Endothelial cell of umbilical vein (primary cell): Measurements from ENCODE around the gene CLTB. TPM values are rescaled to one million over a fixed set of nuclear protein-coding genes. Genes with fewer than 3 reads are reported as not detected.

Experiments
- BruUV-seq: library from RNA; stranded (reverse); fragments of 400-500 nt; replicated peaks from 2 replicates; lab custom pipeline; 2021; lab: Mats Ljungman, UMichigan
- CTCF ChIA-PET: fragments of 300-600, 350-600 bp; sonication (Branson Sonifier 250); formaldehyde crosslinking; loops from one replicate; lab custom pipeline; 2021; ENCODE audit warnings: antibody characterized with exemption, inconsistent platforms; lab: Charles Lee
- POLR2A ChIA-PET: fragments of 300-600, 350-600 bp; sonication (Branson Sonifier 250); formaldehyde crosslinking; loops from one replicate; lab custom pipeline; 2021; ENCODE audit warnings: antibody characterized with exemption, inconsistent platforms; lab: Charles Lee
- DNase-seq: peaks from one replicate; pipeline ENCODE4 v3.0.0-alpha.2; 2011; ENCODE audit warnings: low read depth, low spot score
- FAIRE-seq: peaks from 2 replicates; lab custom pipeline; 2011; peaks lifted over from hg19 to GRCh38; lab: Jason Lieb, UNC
- H2AFZ ChIP-seq: 2 replicates; pipeline ENCODE4 v1.6.0; 2012; ENCODE audit warnings: low read depth, low read length, control low read depth, inconsistent platforms
- H3K27ac ChIP-seq: 2 replicates; pipeline ENCODE4 v1.5.1; 2011; ENCODE audit warnings: low read depth, mild to moderate bottlenecking, control low read depth, low read length, moderate library complexity; ENCODE audit not compliant: insufficient read depth
- H3K27me3 ChIP-seq, 2 experiments: 2 replicates each; pipeline versions ENCODE4 v1.6.0 to v1.6.1; 2011; ENCODE audit warnings: low read length in 2 of 2, mixed read lengths in 1 of 2; ENCODE audit not compliant: control insufficient read depth in 2 of 2, insufficient read depth in 2 of 2
- H3K36me3 ChIP-seq, 2 experiments: 2 replicates in 1 of 2; 3 replicates in 1 of 2; pipeline ENCODE4 v1.5.1; 2011; ENCODE audit warnings: low read length in 2 of 2, mild to moderate bottlenecking in 1 of 2, moderate library complexity in 1 of 2; ENCODE audit not compliant: control insufficient read depth in 2 of 2, insufficient read depth in 2 of 2; ENCODE audit errors: extremely low read depth in 1 of 2
- H3K4me1 ChIP-seq: 3 replicates; pipeline ENCODE4 v1.5.1; 2011; ENCODE audit warnings: mild to moderate bottlenecking, low read length; ENCODE audit not compliant: control insufficient read depth, insufficient read depth; ENCODE audit errors: extremely low read depth
- H3K4me2 ChIP-seq: 2 replicates; pipeline ENCODE4 v1.6.1; 2011; ENCODE audit warnings: low read length, control low read depth, mixed read lengths; ENCODE audit not compliant: insufficient read depth
- H3K4me3 ChIP-seq, 3 experiments: fragments of 200-600 bp in 1 of 3; sonication (generic), shearing (Covaris generic) in 1 of 3; replicated peaks in 1 of 3; 2 replicates each; pipeline ENCODE4 v1.5.1; 2011 to 2016; ENCODE audit warnings: control low read depth in 3 of 3, low read length in 3 of 3, mild to moderate bottlenecking in 2 of 3, inconsistent platforms in 1 of 3, low read depth in 1 of 3, moderate library complexity in 1 of 3; ENCODE audit not compliant: insufficient read depth in 1 of 3
- H3K79me2 ChIP-seq: 2 replicates; pipeline ENCODE4 v1.6.0; 2012; ENCODE audit warnings: low read length, inconsistent platforms; ENCODE audit not compliant: control insufficient read depth, insufficient read depth
- H3K9ac ChIP-seq: replicated peaks from 2 replicates; pipeline ENCODE3; 2011; ENCODE audit warnings: low read length, control low read depth; ENCODE audit not compliant: insufficient read depth; ENCODE audit errors: extremely low read depth
- H3K9me1 ChIP-seq: replicated peaks from 3 replicates; pipeline ENCODE4 v1.6.0; 2011; ENCODE audit warnings: mild to moderate bottlenecking, low read length; ENCODE audit not compliant: control insufficient read depth, insufficient read depth; ENCODE audit errors: extremely low read depth
- H3K9me3 ChIP-seq: replicated peaks from 2 replicates; pipeline ENCODE4 v1.5.1; 2012; ENCODE audit warnings: low read length, inconsistent platforms; ENCODE audit not compliant: control insufficient read depth, insufficient read depth
- H4K20me1 ChIP-seq: replicated peaks from 2 replicates; pipeline ENCODE3; 2011; ENCODE audit warnings: mild to moderate bottlenecking, low read length; ENCODE audit not compliant: control insufficient read depth, insufficient read depth; ENCODE audit errors: extremely low read depth
- FOS ChIP-seq: IDR thresholded peaks from 2 replicates; pipeline ENCODE4 v1.6.1; 2011; ENCODE audit warnings: mild to moderate bottlenecking, low read length, moderate library complexity, borderline replicate concordance; ENCODE audit not compliant: insufficient read depth
- GATA2 ChIP-seq: IDR thresholded peaks from 2 replicates; pipeline ENCODE4 v1.7.0; 2011; ENCODE audit warnings: low read depth, mild to moderate bottlenecking, moderate library complexity, mixed read lengths, low read length; ENCODE audit not compliant: insufficient read length, insufficient read depth
- MYC ChIP-seq: IDR thresholded peaks from one replicate; pipeline ENCODE4 v1.6.1; 2011; ENCODE audit warnings: mild to moderate bottlenecking, low read depth, low read length
- POLR2AphosphoS5 ChIP-seq: IDR thresholded peaks from 2 replicates; pipeline ENCODE4 v1.6.1; 2012; ENCODE audit warnings: low read depth, mild to moderate bottlenecking, control low read depth, low read length, moderate library complexity; ENCODE audit not compliant: insufficient read depth
- dilution Hi-C: fragments of 300-500 bp; cut with MboI; formaldehyde crosslinking; loops from one replicate; pipeline ENCODE4 v1.15.0; 2019; ENCODE audit warnings: low sequenced_read_pairs; ENCODE audit not compliant: extremely low pct_ligation_motif_present
- intact Hi-C: fragments of 100-400 bp; cut with micrococcal nuclease; formaldehyde crosslinking; loops from one replicate; pipeline ENCODE4 v1.10.0; 2022
- polyA plus RNA-seq, 4 experiments: library from polyadenylated mRNA; depleted of rRNA in 3 of 4; stranded (reverse) in 3 of 4; unstranded in 1 of 4; fragments of >200 nt; gene quantifications; 2 replicates each; pipeline versions ENCODE4 v1.2.1 to v1.2.3, GENCODE V29; 2011 to 2012; ENCODE audit warnings: missing spikeins in 1 of 4
- total RNA-seq: library from RNA; stranded (reverse); gene quantifications from 2 replicates; pipeline ENCODE4 v1.2.3, GENCODE V29; 2021
- TF ChIP-seq, protein P1 (sequence below), 2 donors: IDR thresholded peaks; 1 replicate in 1 of 2; 2 replicates in 1 of 2; pipeline ENCODE4 v1.5.1; 2011; ENCODE audit warnings: low read length in 2 of 2, mild to moderate bottlenecking in 2 of 2, moderate library complexity in 2 of 2, control low read depth in 1 of 2, inconsistent platforms in 1 of 2, low read depth in 1 of 2; ENCODE audit not compliant: insufficient read depth in 1 of 2; ENCODE audit errors: extremely low read depth in 1 of 2

The CLTB gene
- total and polyA plus RNA-seq, 2 donors (not counting 3 experiments of a cell fraction or from before 2014, with no cell fraction given) = 73.2 to 111 TPM

- H3K4me1 ChIP-seq = no peaks in the 10 kb centered on the region
- H3K36me3 ChIP-seq = peaks cover 20 to 43% of the 10 kb centered on the region in 2 experiments
- H3K79me2 ChIP-seq = peaks cover 22% of the 10 kb centered on the region
Measured at GRCh38 chr5:176350416-176350815, 65.9 kb downstream of the CLTB start.

More at GRCh38 chr5:176350416-176350815, 65.9 kb downstream of the CLTB start:
- FAIRE-seq (no peak), DNase-seq (no peak)
- ChIA-PET POLR2A (no interaction called here), CTCF (interaction anchor here (1.2 kb wide), 1 partner anchor 9 kb away, joined by 3 read pairs; no protein-coding TSS in a partner anchor)
- no peak overlapping the region for H2AFZ ChIP-seq
- H3K27me3 ChIP-seq = no peaks in the 10 kb centered on the region
- H3K4me3 ChIP-seq = no peak overlapping the region
- H3K4me2 ChIP-seq = no peak overlapping the region
- H3K9me1 ChIP-seq = no peaks in the 10 kb centered on the region
- H4K20me1 ChIP-seq = no peaks in the 10 kb centered on the region
- no peaks in the 10 kb centered on the region for H3K9me3 ChIP-seq
- no peak for TF ChIP-seq POLR2AphosphoS5
- no peak for TF ChIP-seq MYC
- TF ChIP-seq FOS = no peak
- no peak for TF ChIP-seq GATA2
- TF ChIP-seq, protein P1, sequence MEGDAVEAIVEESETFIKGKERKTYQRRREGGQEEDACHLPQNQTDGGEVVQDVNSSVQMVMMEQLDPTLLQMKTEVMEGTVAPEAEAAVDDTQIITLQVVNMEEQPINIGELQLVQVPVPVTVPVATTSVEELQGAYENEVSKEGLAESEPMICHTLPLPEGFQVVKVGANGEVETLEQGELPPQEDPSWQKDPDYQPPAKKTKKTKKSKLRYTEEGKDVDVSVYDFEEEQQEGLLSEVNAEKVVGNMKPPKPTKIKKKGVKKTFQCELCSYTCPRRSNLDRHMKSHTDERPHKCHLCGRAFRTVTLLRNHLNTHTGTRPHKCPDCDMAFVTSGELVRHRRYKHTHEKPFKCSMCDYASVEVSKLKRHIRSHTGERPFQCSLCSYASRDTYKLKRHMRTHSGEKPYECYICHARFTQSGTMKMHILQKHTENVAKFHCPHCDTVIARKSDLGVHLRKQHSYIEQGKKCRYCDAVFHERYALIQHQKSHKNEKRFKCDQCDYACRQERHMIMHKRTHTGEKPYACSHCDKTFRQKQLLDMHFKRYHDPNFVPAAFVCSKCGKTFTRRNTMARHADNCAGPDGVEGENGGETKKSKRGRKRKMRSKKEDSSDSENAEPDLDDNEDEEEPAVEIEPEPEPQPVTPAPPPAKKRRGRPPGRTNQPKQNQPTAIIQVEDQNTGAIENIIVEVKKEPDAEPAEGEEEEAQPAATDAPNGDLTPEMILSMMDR (IDR thresholded peaks at IDR 0.05; ENCODE audit: extremely low read depth in 1 of 2, insufficient read depth in 1 of 2, low read depth in 1 of 2, low read length in 2 of 2) = no peak
- no peak overlapping the region for H3K9ac ChIP-seq
- intact Hi-C loops = no loop called here
- dilution Hi-C loops = no loop called here
- no peak overlapping the region for H3K27ac ChIP-seq
- no TSS peak for BruUV-seq
